SK-N-SH treated with all-trans-retinoic acid at 6 μM for 48 hours (cell line): ENCODE measurements around the gene BNC2.

Experiments used
- ARNTL ChIP-seq: fragments of 450-650 bp; formaldehyde crosslinking; IDR thresholded peaks from 2 replicates; pipeline ENCODE4 v1.5.0; 2020; ENCODE audit warnings: low read depth, mild to moderate bottlenecking, moderate library complexity, borderline replicate concordance
- ESRRG ChIP-seq: fragments of 250-450 bp; sonication (Bioruptor Pico); IDR thresholded peaks from 2 replicates; pipeline ENCODE4 v1.6.1; 2021; ENCODE audit warnings: mild to moderate bottlenecking
- PATZ1 ChIP-seq: fragments of 250-450 bp; sonication (Bioruptor Pico); IDR thresholded peaks from 2 replicates; pipeline ENCODE4 v1.8.0; 2020; ENCODE audit warnings: mild to moderate bottlenecking, moderate library complexity, borderline replicate concordance
- ZNF565 ChIP-seq: fragments of 450-650 bp; formaldehyde crosslinking; conservative IDR thresholded peaks from 2 replicates; pipeline ENCODE4 v1.5.0; 2020; ENCODE audit warnings: low read depth, mild to moderate bottlenecking, moderate library complexity

GRCh38 chr9:16877256-16877655, 6.8 kb upstream of the BNC2 start:
- TF ChIP-seq ZNF565 (CRISPR knock-in tag) (no peak), ARNTL (CRISPR knock-in tag) (no peak), ESRRG (CRISPR knock-in tag) (no peak), PATZ1 (no peak)
